Endothelial cell of umbilical vein (primary cell): ENCODE results near the gene HDAC7. TPM values are rescaled to one million over a fixed set of nuclear protein-coding genes. Genes with fewer than 3 reads are reported as not detected.
A peak's percentile ranks its signal among the peaks of the same experiment; 100 is the strongest.

Source experiments
- BruUV-seq: library from RNA; stranded (reverse); fragments of 400-500 nt; replicated peaks from 2 replicates; lab custom pipeline; 2021; lab: Mats Ljungman, UMichigan
- CTCF ChIA-PET: fragments of 300-600, 350-600 bp; sonication (Branson Sonifier 250); formaldehyde crosslinking; loops from one replicate; lab custom pipeline; 2021; ENCODE audit warnings: antibody characterized with exemption, inconsistent platforms; lab: Charles Lee
- POLR2A ChIA-PET: fragments of 300-600, 350-600 bp; sonication (Branson Sonifier 250); formaldehyde crosslinking; loops from one replicate; lab custom pipeline; 2021; ENCODE audit warnings: antibody characterized with exemption, inconsistent platforms; lab: Charles Lee
- DNase-seq: peaks from one replicate; pipeline ENCODE4 v3.0.0-alpha.2; 2011; ENCODE audit warnings: low read depth, low spot score
- FAIRE-seq: peaks from 2 replicates; lab custom pipeline; 2011; peaks lifted over from hg19 to GRCh38; lab: Jason Lieb, UNC
- H2AFZ ChIP-seq: 2 replicates; pipeline ENCODE4 v1.6.0; 2012; ENCODE audit warnings: low read depth, low read length, control low read depth, inconsistent platforms
- H3K27ac ChIP-seq: 2 replicates; pipeline ENCODE4 v1.5.1; 2011; ENCODE audit warnings: low read depth, mild to moderate bottlenecking, control low read depth, low read length, moderate library complexity; ENCODE audit not compliant: insufficient read depth
- H3K27me3 ChIP-seq, 2 experiments: 2 replicates each; pipeline versions ENCODE4 v1.6.0 to v1.6.1; 2011; ENCODE audit warnings: low read length in 2 of 2, mixed read lengths in 1 of 2; ENCODE audit not compliant: control insufficient read depth in 2 of 2, insufficient read depth in 2 of 2
- H3K36me3 ChIP-seq, 2 experiments: 2 replicates in 1 of 2; 3 replicates in 1 of 2; pipeline ENCODE4 v1.5.1; 2011; ENCODE audit warnings: low read length in 2 of 2, mild to moderate bottlenecking in 1 of 2, moderate library complexity in 1 of 2; ENCODE audit not compliant: control insufficient read depth in 2 of 2, insufficient read depth in 2 of 2; ENCODE audit errors: extremely low read depth in 1 of 2
- H3K4me1 ChIP-seq: 3 replicates; pipeline ENCODE4 v1.5.1; 2011; ENCODE audit warnings: mild to moderate bottlenecking, low read length; ENCODE audit not compliant: control insufficient read depth, insufficient read depth; ENCODE audit errors: extremely low read depth
- H3K4me2 ChIP-seq: 2 replicates; pipeline ENCODE4 v1.6.1; 2011; ENCODE audit warnings: low read length, control low read depth, mixed read lengths; ENCODE audit not compliant: insufficient read depth
- H3K4me3 ChIP-seq, 3 experiments: fragments of 200-600 bp in 1 of 3; sonication (generic), shearing (Covaris generic) in 1 of 3; replicated peaks in 1 of 3; 2 replicates each; pipeline ENCODE4 v1.5.1; 2011 to 2016; ENCODE audit warnings: control low read depth in 3 of 3, low read length in 3 of 3, mild to moderate bottlenecking in 2 of 3, inconsistent platforms in 1 of 3, low read depth in 1 of 3, moderate library complexity in 1 of 3; ENCODE audit not compliant: insufficient read depth in 1 of 3
- H3K79me2 ChIP-seq: 2 replicates; pipeline ENCODE4 v1.6.0; 2012; ENCODE audit warnings: low read length, inconsistent platforms; ENCODE audit not compliant: control insufficient read depth, insufficient read depth
- H3K9ac ChIP-seq: replicated peaks from 2 replicates; pipeline ENCODE3; 2011; ENCODE audit warnings: low read length, control low read depth; ENCODE audit not compliant: insufficient read depth; ENCODE audit errors: extremely low read depth
- H3K9me1 ChIP-seq: replicated peaks from 3 replicates; pipeline ENCODE4 v1.6.0; 2011; ENCODE audit warnings: mild to moderate bottlenecking, low read length; ENCODE audit not compliant: control insufficient read depth, insufficient read depth; ENCODE audit errors: extremely low read depth
- H3K9me3 ChIP-seq: replicated peaks from 2 replicates; pipeline ENCODE4 v1.5.1; 2012; ENCODE audit warnings: low read length, inconsistent platforms; ENCODE audit not compliant: control insufficient read depth, insufficient read depth
- H4K20me1 ChIP-seq: replicated peaks from 2 replicates; pipeline ENCODE3; 2011; ENCODE audit warnings: mild to moderate bottlenecking, low read length; ENCODE audit not compliant: control insufficient read depth, insufficient read depth; ENCODE audit errors: extremely low read depth
- EZH2 ChIP-seq: IDR thresholded peaks from 2 replicates; pipeline ENCODE4 v1.6.1; 2012; ENCODE audit warnings: borderline replicate concordance, low read depth, mild to moderate bottlenecking, moderate library complexity, low read length, inconsistent platforms; ENCODE audit not compliant: severe bottlenecking
- POLR2A ChIP-seq: IDR thresholded peaks from 2 replicates; pipeline ENCODE4 v1.6.1; 2012; ENCODE audit warnings: low read depth, mild to moderate bottlenecking, control low read depth, low read length
- dilution Hi-C: fragments of 300-500 bp; cut with MboI; formaldehyde crosslinking; loops from one replicate; pipeline ENCODE4 v1.15.0; 2019; ENCODE audit warnings: low sequenced_read_pairs; ENCODE audit not compliant: extremely low pct_ligation_motif_present
- intact Hi-C: fragments of 100-400 bp; cut with micrococcal nuclease; formaldehyde crosslinking; loops from one replicate; pipeline ENCODE4 v1.10.0; 2022
- polyA plus RNA-seq, 4 experiments: library from polyadenylated mRNA; depleted of rRNA in 3 of 4; stranded (reverse) in 3 of 4; unstranded in 1 of 4; fragments of >200 nt; gene quantifications; 2 replicates each; pipeline versions ENCODE4 v1.2.1 to v1.2.3, GENCODE V29; 2011 to 2012; ENCODE audit warnings: missing spikeins in 1 of 4
- total RNA-seq: library from RNA; stranded (reverse); gene quantifications from 2 replicates; pipeline ENCODE4 v1.2.3, GENCODE V29; 2021
- TF ChIP-seq, protein P1 (sequence below), 2 donors: IDR thresholded peaks; 1 replicate in 1 of 2; 2 replicates in 1 of 2; pipeline ENCODE4 v1.5.1; 2011; ENCODE audit warnings: low read length in 2 of 2, mild to moderate bottlenecking in 2 of 2, moderate library complexity in 2 of 2, control low read depth in 1 of 2, inconsistent platforms in 1 of 2, low read depth in 1 of 2; ENCODE audit not compliant: insufficient read depth in 1 of 2; ENCODE audit errors: extremely low read depth in 1 of 2
- TF ChIP-seq, protein P2 (sequence below): IDR thresholded peaks from 2 replicates; pipeline ENCODE4 v1.6.1; 2011; ENCODE audit not compliant: insufficient read depth, insufficient read length

Gene HDAC7
- total and polyA plus RNA-seq, 2 donors (not counting 3 experiments of a cell fraction or from before 2014, with no cell fraction given), result 119 to 249 TPM

DNA sequence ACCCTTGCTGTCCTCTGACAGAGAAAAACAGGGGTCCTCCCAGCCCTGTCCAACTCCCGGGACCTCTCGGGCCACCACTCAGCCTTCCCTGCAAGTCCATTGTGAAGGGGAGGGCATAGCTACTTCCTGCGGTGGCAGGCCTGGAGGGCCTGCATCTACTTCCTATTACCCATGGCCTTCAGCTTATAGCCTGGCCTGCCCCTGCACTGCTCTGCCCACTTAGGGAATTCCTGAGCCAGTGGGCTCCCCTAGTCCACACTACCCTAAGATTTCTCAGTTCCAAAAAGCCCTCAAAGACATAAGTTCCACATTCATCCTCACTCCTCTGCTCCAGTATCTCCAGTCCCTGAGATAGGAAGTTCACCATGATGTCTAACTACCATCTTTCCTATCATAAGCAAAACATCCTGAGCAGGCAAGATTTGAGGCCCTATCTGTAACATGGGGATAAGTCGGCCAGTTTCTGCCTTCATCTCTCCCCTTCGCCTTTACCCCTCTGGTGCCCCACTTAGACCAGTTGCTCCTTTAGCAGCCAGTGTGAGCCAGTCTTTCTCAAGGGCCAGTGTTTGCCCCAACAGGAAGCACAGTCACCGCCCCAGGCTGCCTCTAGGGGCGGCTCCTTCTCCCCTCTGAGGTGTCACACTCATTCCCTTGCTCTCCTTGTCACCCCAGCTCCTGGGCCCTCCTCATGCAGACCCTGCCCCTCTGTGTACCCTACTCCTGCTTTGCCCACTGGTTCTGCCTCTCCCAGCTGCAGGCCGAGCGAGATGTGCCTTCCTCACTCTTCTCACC is 10.9 kb downstream of the HDAC7 start:
- POLR2A ChIA-PET, result interaction anchor here (0.9 to 2.7 kb wide), 3 partner anchors 9 to 12 kb away, joined by 4 to 17 read pairs (median 7); no protein-coding TSS in a partner anchor
- DNase-seq (peak; percentile 60), FAIRE-seq (peak; percentile 86)
- Histone ChIP-seq H3K27me3 (no peaks in the 10 kb centered on the region), H3K4me2 (peak overlapping the region; percentile 79), H4K20me1 (peaks cover 3% of the 10 kb centered on the region), H3K79me2 (peaks cover 100% of the 10 kb centered on the region), H3K4me3 (peak overlapping the region in 1 of 3 experiments; percentile 14), H2AFZ (no peak overlapping the region), H3K36me3 (peaks cover 7 to 11% of the 10 kb centered on the region in 2 experiments), H3K27ac (peak overlapping the region; percentile 83), H3K9ac (peak overlapping the region; percentile 71), H3K9me1 (no peaks in the 10 kb centered on the region), H3K4me1 (peaks cover 88% of the 10 kb centered on the region), H3K9me3 (no peaks in the 10 kb centered on the region)
- dilution Hi-C loops, result no loop called here
- intact Hi-C loops, result loop anchor here (1.0 kb wide), 2 partner anchors 7 to 9 kb away; no protein-coding TSS in a partner anchor
- CTCF ChIA-PET, result interaction anchor here (0.6 to 12.5 kb wide), 13 partner anchors 9 to 141 kb away, joined by 3 to 229 read pairs (median 4); partner anchors contain the start of gene SLC48A1
- TF ChIP-seq EZH2 (no peak), POLR2A (no peak)
- TF ChIP-seq, protein P1, sequence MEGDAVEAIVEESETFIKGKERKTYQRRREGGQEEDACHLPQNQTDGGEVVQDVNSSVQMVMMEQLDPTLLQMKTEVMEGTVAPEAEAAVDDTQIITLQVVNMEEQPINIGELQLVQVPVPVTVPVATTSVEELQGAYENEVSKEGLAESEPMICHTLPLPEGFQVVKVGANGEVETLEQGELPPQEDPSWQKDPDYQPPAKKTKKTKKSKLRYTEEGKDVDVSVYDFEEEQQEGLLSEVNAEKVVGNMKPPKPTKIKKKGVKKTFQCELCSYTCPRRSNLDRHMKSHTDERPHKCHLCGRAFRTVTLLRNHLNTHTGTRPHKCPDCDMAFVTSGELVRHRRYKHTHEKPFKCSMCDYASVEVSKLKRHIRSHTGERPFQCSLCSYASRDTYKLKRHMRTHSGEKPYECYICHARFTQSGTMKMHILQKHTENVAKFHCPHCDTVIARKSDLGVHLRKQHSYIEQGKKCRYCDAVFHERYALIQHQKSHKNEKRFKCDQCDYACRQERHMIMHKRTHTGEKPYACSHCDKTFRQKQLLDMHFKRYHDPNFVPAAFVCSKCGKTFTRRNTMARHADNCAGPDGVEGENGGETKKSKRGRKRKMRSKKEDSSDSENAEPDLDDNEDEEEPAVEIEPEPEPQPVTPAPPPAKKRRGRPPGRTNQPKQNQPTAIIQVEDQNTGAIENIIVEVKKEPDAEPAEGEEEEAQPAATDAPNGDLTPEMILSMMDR (IDR thresholded peaks at IDR 0.05; ENCODE audit: extremely low read depth in 1 of 2, insufficient read depth in 1 of 2, low read depth in 1 of 2, low read length in 2 of 2), result peak in 1 of 2 donors; percentile 30
- TF ChIP-seq, protein P2, sequence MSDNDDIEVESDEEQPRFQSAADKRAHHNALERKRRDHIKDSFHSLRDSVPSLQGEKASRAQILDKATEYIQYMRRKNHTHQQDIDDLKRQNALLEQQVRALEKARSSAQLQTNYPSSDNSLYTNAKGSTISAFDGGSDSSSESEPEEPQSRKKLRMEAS, result no peak
- BruUV-seq, result no TSS peak
